Measurements from ENCODE around the gene CCRL2.

Gene CCRL2

GRCh38 chr3:46406788-46407611 is at the start of gene CCRL2, which contains the start of gene CCR5AS:
TSS of gene CCRL2 (plus strand) at chr3:46407259. CDS start at chr3:46408080, 821 bp downstream.
TSS of gene CCR5AS (minus strand) at chr3:46407066.
- DNase-seq, result no peak

DNA sequence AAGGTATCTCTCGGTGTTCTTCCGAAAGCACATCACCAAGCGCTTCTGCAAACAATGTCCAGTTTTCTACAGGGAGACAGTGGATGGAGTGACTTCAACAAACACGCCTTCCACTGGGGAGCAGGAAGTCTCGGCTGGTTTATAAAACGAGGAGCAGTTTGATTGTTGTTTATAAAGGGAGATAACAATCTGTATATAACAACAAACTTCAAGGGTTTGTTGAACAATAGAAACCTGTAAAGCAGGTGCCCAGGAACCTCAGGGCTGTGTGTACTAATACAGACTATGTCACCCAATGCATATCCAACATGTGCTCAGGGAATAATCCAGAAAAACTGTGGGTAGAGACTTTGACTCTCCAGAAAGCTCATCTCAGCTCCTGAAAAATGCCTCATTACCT is 48.6 kb upstream of the CCRL2 start:
- DNase-seq, result no peak

GRCh38 chr3:46359733-46360493 is 47.1 kb upstream of the CCRL2 start:
- DNase-seq, result peak; percentile 13

GRCh38 chr3:46360907-46361306 is 46.2 kb upstream of the CCRL2 start:
- peak; percentile 21 for DNase-seq

DNA sequence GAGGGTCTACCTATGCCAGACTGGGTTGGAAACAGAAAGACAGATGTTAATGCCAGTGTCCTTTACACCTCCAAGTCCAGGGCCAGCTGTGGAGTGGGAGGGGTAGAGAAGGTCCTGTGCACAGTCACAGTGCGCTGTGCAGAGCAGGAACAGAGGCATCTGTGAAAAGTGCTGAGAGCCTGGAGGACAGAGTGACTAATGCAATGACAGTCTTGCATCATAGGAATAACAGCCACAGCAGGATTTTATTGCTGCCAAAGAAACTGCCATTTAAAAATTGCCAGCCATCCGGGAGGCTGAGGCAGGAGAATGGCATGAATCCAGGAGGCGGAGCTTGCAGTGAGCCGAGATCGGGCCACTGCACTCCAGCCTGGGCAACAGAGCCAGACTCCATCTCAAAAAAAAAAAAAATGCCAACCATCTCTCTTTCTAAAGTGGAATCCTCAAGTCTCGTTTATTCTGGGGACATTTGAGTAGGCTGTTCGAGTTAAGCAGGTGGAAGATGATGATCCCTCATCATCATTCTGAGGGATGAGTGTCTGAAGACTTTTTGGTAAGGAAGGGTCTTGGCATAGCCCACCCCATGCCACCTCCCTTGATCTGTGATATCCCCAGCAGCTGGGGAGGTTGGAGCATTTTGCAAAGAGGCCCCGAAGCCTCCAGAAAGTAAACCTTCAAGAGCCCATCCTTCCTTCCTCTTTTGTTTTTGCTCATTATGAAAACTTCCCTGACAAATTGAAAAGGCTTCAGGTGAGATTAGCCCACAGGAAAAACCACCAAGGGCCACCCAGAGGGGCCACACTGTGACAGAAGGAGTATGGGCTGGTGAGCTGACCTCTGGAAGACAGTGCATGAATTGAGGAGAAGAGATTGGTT is 45.4 kb upstream of the CCRL2 start:
- DNase-seq, result no peak

- no peak for DNase-seq
Observed at GRCh38 chr3:46365041-46365440, 42.0 kb upstream of the CCRL2 start.

DNA sequence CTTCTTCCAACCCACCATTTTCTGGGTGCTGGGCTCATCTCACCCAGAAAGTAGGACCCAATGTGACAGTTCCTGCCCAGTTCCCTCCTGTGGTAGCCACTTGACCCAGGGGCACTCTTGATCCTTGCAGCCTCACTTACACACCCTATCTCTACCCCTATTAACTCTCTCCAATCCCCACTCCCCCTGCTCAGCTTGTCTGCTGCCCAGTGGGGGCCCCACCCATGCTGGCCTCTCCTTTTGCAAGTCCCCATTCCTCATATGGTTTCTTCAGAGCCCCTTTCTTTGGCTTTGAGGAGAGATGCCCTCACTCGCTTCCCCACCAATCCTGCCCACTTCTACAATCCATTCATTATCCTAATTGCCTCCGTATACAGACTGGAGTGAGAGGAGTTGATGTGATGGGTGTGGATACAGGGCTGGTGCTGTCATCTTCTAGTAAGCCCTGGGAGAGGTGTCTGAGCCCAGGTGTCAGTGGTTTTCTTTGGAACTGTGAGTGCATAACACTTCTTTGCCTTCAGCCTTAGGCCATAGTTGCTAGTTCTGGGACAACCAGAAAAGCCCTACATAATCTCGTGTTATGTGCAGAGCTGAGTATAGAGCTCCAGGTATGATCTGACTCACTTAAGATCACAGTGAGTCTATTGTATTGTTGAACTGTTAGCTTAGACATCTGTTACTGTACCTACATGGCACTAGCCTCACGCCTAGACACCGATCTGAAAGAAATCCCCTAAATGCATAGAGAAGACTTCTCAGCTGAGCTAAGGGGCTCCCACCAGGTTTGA is 41.1 kb upstream of the CCRL2 start:
- DNase-seq, result no peak

DNA sequence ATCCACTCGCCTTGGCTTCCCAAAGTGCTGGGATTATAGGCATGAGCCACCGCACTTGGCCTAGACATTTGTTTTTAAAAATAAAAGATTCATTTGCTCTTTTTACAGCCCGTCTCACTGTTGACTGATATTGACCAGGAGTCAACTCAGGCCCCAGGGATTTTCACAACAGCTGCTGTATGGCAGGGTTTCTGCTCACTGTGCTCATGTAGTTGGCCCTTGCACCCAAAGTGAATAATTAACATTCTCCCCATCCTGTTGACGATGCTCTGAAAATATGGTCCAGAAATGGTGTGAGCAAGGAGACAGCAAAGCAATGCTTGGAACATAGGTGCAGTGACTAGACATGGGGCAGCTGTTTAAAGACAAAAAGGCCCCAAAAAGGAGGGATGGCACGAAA is 39.2 kb upstream of the CCRL2 start:
- DNase-seq, result no peak

DNA sequence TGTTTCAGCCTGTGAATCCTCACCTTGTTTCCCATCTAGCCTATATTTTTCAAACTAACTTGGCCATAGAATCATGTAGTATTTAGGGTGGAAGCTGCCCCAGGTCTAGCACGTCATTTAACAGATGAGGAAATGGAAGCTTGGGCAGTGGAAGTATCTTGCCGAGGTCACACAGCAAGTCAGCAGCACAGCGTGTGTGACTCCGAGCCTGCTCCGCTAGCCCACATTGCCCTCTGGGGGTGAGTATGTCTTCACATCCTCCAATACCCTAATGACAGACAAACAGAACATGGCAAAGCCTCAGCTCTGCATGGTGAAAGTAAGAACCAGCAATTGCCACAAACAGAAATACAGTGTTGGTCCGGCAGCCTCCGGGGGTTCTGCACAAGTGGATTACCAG is 38.5 kb upstream of the CCRL2 start:
- DNase-seq, result peak; percentile 63

DNA sequence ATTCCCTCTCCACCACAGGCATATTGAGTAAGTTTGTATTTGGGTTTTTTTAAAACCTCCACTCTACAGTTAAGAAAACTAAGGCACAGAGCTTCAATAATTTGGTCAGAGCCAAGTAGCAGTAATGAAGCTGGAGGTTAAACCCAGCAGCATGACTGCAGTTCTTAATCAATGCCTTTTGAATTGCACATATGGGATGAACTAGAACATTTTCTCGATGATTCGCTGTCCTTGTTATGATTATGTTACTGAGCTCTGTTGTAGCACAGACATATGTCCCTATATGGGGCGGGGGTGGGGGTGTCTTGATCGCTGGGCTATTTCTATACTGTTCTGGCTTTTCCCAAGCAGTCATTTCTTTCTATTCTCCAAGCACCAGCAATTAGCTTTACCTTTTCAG is 37.9 kb upstream of the CCRL2 start:
- no peak for DNase-seq

GRCh38 chr3:46369675-46370132 is 37.4 kb upstream of the CCRL2 start:
- peak; percentile 54 for DNase-seq

- peak; percentile 24 for DNase-seq
Observed at GRCh38 chr3:46370839-46371518, 36.1 kb upstream of the CCRL2 start, which contains the start of gene CCR5. TSS of gene CCR5 (plus strand) at chr3:46370946. CDS start at chr3:46372903, 1,957 bp downstream.

GRCh38 chr3:46371519-46372340 is 35.3 kb upstream of the CCRL2 start:
- no peak for DNase-seq

DNA sequence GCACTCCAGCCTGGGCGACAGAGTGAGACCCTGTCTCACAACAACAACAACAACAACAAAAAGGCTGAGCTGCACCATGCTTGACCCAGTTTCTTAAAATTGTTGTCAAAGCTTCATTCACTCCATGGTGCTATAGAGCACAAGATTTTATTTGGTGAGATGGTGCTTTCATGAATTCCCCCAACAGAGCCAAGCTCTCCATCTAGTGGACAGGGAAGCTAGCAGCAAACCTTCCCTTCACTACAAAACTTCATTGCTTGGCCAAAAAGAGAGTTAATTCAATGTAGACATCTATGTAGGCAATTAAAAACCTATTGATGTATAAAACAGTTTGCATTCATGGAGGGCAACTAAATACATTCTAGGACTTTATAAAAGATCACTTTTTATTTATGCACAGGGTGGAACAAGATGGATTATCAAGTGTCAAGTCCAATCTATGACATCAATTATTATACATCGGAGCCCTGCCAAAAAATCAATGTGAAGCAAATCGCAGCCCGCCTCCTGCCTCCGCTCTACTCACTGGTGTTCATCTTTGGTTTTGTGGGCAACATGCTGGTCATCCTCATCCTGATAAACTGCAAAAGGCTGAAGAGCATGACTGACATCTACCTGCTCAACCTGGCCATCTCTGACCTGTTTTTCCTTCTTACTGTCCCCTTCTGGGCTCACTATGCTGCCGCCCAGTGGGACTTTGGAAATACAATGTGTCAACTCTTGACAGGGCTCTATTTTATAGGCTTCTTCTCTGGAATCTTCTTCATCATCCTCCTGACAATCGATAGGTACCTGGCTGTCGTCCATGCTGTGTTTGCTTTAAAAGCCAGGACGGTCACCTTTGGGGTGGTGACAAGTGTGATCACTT is 34.3 kb upstream of the CCRL2 start:
- peak; percentile 14 for DNase-seq

DNA sequence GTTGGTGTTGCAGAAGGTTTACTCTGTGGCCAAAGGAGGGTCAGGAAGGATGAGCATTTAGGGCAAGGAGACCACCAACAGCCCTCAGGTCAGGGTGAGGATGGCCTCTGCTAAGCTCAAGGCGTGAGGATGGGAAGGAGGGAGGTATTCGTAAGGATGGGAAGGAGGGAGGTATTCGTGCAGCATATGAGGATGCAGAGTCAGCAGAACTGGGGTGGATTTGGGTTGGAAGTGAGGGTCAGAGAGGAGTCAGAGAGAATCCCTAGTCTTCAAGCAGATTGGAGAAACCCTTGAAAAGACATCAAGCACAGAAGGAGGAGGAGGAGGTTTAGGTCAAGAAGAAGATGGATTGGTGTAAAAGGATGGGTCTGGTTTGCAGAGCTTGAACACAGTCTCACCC is 32.3 kb upstream of the CCRL2 start:
- no peak for DNase-seq

- DNase-seq, result no peak
Observed at GRCh38 chr3:46375218-46375617, 31.8 kb upstream of the CCRL2 start.

- DNase-seq, result no peak
Observed at GRCh38 chr3:46375814-46376213, 31.2 kb upstream of the CCRL2 start.

DNA sequence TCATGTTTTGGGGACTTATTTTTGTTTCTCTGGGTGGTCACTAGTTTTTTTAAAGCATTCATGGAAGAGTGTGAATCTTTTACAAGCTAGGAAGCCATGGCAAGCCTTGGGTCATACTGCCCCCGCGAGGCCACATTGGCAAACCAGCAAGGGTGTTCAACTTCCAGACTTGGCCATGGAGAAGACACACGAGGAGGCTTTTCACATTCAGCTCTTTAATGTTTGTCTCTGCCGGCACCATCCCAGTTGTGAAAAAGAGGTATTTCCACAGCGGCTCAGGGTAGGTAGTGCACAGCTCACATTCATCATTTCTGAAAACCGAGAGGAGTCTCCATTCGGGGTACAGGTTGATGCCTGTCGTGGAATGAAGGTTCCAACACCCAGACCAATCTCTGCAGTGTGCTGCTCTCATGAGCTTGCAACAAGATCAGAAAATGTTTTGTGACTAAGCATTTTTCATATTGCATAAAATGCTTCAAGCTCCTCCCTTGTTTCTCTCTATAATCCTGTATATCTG is 28.6 kb upstream of the CCRL2 start:
- DNase-seq, result peak; percentile 57

All from stimulated activated naive CD4-positive, alpha-beta T cell treated with Interleukin-2 at 50 U/mL for 16 hours (primary cell).